Measurements from ENCODE around the gene CRADD.
"Not testable (repeated sequence)": the region's sequence is repeated elsewhere in the genome, so short reads cannot be mapped to it uniquely, and the experiment has no call there.

CRADD gene

GRCh38 chr12:93706824-93707223, 29.6 kb downstream of the CRADD start:
- no peak for DNase-seq (ENCODE audit: low read depth)

GRCh38 chr12:93707836-93708235, 30.7 kb downstream of the CRADD start:
- DNase-seq (ENCODE audit: low read depth) = no peak

GRCh38 chr12:93708952-93709351, 31.8 kb downstream of the CRADD start:
- DNase-seq (ENCODE audit: low read depth) = no peak

DNA sequence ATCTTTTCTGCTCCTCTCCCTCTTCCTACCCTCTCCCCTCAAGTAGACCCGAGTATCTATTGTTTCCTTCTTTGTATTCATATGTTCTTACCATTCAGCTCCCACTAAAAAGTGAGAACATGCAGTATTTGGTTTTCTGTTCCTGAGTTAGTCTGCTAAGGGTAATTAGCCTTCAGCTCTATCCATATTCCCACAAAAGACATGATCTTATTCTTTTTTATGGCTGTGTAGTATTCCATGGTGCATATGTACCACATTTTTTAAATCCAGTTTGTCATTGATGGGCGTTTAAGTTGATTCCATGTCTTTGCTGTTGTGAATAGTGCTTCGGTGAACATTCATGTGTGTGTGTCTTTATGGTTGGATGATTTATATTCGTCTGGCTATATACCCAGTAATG, 32.2 kb downstream of the CRADD start:
- no peak for DNase-seq (ENCODE audit: low read depth)

GRCh38 chr12:93710574-93710926, 33.4 kb downstream of the CRADD start:
- DNase-seq (ENCODE audit: low read depth) = no peak

- not testable (repeated sequence) for DNase-seq (ENCODE audit: low read depth)
Measured at GRCh38 chr12:93711502-93711901, 34.3 kb downstream of the CRADD start.

- DNase-seq (ENCODE audit: low read depth) = no peak
Measured at GRCh38 chr12:93712200-93712599, 35.0 kb downstream of the CRADD start.

DNA sequence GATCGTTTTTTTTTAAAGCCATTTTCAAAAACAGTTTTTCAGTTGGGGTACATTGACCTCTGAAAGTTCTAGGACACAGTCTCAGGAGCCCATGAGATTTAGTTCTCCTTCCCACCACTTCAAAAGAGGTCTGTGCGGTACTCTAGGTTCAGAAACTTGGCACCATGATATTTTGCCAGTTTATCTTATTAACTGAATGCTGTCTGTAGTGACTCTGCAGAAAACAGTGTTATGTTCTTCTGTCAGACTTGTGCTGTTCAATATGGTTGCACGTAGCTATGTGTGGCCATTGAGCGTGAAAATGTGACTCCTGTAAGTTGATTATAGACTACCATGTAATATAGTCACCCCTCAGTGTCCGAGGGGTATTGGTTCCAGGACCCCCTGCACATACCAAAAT, 35.9 kb downstream of the CRADD start:
- DNase-seq (ENCODE audit: low read depth) = no peak

DNA sequence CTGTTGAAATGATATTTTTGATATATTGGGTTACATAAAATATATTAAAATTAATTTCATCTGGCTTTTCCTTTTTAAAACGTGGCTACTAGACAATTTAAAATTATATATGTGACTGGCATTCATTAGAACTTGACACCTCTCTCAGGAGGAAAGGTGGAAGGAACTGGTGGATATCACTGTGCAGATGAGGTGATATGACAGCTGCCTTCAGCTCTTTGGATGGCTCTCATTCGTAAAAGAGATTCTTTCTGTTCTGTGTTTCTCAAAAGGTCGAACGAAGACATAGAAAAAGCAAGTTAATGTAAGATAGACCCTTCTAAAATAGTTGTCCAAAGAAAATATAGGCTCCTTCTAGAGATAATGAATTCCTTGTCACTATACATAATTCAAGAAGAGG, 36.6 kb downstream of the CRADD start:
- DNase-seq (ENCODE audit: low read depth) = no peak

GRCh38 chr12:93714382-93714781, 37.2 kb downstream of the CRADD start:
- no peak for DNase-seq (ENCODE audit: low read depth)

DNA sequence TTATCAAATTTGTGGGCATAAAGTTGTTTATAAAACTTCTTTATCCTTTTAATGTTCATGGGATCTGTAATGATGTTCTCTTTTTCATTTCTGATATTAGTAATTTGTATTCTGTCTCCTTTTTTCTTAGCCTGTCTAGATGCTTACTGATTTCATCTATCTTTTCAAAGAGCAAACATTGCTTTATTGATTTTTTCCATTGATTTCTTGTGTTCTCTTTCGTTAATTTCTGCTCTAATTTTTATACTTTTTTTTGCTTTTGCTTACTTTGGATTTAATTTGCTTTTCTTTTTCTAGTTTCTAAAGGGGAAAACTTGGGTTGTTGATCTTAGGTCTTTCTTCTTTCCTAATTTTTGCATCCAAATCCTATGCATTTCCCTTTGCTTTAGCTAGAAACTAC, 42.5 kb downstream of the CRADD start:
- no peak for DNase-seq (ENCODE audit: low read depth)

- no peak for DNase-seq (ENCODE audit: low read depth)
Measured at GRCh38 chr12:93720559-93720958, 43.4 kb downstream of the CRADD start.

- no peak for DNase-seq (ENCODE audit: low read depth)
Measured at GRCh38 chr12:93722179-93722578, 45.0 kb downstream of the CRADD start.

DNA sequence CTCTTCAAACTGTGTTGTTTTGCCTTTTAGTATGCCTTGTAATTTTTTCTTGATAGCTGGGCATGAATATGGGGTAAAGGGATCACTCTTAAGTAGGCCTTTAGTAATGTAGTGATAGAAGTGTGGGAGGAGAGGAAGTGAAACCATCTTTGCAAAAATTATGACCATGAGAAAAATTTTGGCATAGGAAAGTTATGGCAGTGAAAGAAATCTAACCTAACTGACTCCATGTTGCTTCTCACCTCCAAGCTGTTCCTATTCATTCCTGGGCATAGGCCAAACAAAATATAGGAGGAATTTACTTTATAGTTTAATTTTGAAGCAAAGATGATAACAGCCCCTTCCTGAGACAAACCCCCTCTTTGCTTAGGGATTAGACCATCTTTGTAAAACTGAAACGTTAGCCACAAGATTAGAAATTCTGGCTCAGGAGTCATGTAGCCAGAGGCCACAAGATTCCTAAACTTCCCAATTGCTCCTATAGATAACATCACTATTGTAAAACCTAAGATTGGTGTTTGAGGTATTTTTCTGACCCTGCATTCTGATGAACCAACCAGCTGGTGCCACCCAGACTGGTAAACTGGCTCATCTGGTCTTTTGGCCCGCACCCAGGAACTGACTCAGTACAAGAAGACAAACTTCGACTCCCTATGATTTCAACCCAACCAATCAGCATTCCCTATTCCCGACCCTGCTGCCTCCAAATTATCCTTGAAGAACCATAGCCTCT, 45.8 kb downstream of the CRADD start:
- DNase-seq (ENCODE audit: low read depth) = no peak

GRCh38 chr12:93723568-93723930, 46.4 kb downstream of the CRADD start:
- DNase-seq (ENCODE audit: low read depth) = no peak

- no peak for DNase-seq (ENCODE audit: low read depth)
Measured at GRCh38 chr12:93725531-93725930, 48.4 kb downstream of the CRADD start.

DNA sequence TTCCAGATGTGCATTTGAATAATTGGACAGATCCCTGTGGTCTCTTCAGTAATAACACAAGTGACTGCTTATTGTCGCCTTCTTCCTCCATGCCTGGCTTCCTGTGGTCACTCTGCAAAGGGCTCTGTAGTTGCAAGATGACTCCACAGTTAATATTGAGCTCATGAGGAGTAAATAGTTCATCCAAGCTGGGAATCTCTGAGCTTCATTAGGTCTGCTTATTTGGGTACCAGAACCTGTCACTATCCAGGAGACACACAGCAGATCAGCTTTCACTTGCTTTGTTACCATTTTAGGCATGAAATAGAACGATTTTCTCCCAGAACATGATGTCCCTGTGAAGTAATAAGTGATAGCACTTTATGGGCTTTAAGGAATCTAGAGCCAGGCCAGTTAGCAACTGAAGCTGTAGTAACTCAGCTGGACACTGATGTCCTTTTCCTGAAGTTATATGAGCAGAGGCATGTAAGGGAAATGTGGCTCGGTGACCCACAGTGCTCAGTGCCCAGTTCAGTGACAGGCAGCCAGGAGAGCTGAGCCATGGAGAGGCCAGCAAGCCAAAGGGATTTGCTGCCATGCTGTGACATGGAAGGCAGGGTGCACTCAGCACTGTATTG, 50.1 kb downstream of the CRADD start:
- no peak for DNase-seq (ENCODE audit: low read depth)

GRCh38 chr12:93727911-93728310, 50.7 kb downstream of the CRADD start:
- no peak for DNase-seq (ENCODE audit: low read depth)

DNA sequence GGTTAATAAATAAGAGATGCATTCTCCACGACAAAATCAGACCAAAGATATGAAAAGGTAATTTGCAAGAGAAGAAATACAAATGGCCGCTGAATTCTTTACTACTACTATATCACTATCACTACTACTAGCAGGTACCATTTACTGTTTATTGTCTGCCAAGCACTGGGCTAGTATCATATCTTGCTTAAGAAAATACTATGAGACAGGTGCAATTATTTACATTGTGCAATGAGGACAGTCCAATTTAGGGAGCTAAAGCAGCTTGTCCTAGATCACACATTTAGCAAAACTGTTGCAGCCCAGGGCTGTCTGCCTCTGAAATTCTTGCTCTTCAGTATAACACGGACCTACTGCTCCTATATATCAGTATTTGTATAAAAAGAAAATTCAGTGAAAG, 52.8 kb downstream of the CRADD start:
- no peak for DNase-seq (ENCODE audit: low read depth)

DNA sequence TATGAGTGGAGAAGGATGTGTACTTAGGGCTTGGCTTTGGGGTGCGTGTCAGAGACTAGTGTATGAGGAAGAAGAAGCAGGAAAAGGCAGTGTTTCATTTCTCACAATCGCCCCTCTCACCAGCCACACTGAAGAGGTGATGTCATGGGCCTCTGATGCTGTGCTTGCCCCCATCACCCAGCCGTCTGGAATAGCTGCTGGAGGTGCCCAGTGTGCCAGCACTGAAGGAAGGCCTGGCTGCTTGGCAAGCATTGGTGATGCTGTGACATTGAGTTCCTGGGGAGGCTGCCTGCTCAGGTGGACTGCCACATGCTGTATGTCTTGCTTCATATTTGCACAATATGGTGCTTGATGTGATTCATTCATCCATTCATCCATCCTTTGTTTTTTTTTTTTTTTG, 56.2 kb downstream of the CRADD start:
- DNase-seq (ENCODE audit: low read depth) = no peak

DNA sequence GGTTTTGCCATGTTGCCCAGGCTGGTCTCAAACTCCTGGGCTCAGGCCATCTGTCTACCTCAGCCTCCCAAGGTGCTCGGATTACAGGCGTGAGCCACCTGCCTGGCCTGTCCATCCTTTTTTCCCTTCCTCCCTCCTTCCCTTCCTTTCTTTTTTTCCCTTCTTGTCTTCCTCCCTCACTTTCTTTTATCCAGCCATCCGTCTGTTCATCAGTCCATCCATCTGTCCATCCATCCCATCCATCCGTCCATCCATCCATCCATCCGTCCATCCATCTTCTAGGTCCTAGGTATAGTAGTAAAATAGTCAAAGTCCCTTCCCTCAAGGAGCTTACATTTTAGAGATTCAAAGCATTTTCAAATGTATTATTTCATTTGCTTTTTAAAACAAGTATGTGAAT, 56.8 kb downstream of the CRADD start:
- no peak for DNase-seq (ENCODE audit: low read depth)

- no peak for DNase-seq (ENCODE audit: low read depth)
Measured at GRCh38 chr12:93734784-93735183, 57.6 kb downstream of the CRADD start.

- DNase-seq (ENCODE audit: low read depth) = no peak
Measured at GRCh38 chr12:93736640-93737178, 59.5 kb downstream of the CRADD start.

Measured in stimulated activated CD8-positive, alpha-beta memory T cell treated with anti-CD3 and anti-CD28 coated beads, Interleukin-7, amount 100 ng/mL, for 24 hours (primary cell).